B cell (primary cell): Measurements from ENCODE around the gene KRTAP4-7. TPM values are rescaled to one million over a fixed set of nuclear protein-coding genes. Genes with fewer than 3 reads are reported as not detected.

ENCODE experiments used
- ATAC-seq: fragments of 200-7000 bp; cut with Tn5 transposase; one replicate; pipeline ENCODE4 v1.10.0; 2021; ENCODE audit warnings: low read depth, mild to moderate bottlenecking, moderate number of reproducible peaks, moderate library complexity
- CTCF ChIA-PET: fragments of 350-600 bp; sonication (Branson Sonifier 250); formaldehyde crosslinking; loops from one replicate; lab custom pipeline; 2021; ENCODE audit warnings: antibody characterized with exemption, inconsistent platforms; lab: Charles Lee
- POLR2A ChIA-PET: fragments of 350-600 bp; sonication (Branson Sonifier 250); formaldehyde crosslinking; loops from one replicate; lab custom pipeline; 2021; ENCODE audit warnings: antibody characterized with exemption; lab: Charles Lee
- DNase-seq: peaks from one replicate; pipeline ENCODE4 v3.0.0; 2013
- H2AFZ ChIP-seq: 2 replicates; pipeline ENCODE4 v1.6.1; 2012; ENCODE audit warnings: mild to moderate bottlenecking, low read depth, low read length; ENCODE audit not compliant: insufficient read depth, poor library complexity, severe bottlenecking
- H3K27ac ChIP-seq, 2 donors: 1 replicate in 1 of 2; 2 replicates in 1 of 2; pipeline ENCODE4 v1.5.1; 2012 to 2013; ENCODE audit warnings: low read length in 2 of 2, mild to moderate bottlenecking in 2 of 2, moderate library complexity in 1 of 2
- H3K27me3 ChIP-seq, 4 experiments: fragments of 200-600 bp in 1 of 4; sonication (generic) in 1 of 4; replicated peaks in 1 of 4; 1 replicate in 2 of 4; 2 replicates in 2 of 4; pipeline versions ENCODE4 v1.6.1 to v1.7.0; 2013 to 2016; ENCODE audit warnings: low read length in 3 of 4, mild to moderate bottlenecking in 2 of 4, mixed read lengths in 1 of 4, moderate library complexity in 1 of 4; ENCODE audit not compliant: insufficient read depth in 4 of 4, control insufficient read depth in 3 of 4; ENCODE audit errors: control extremely low read depth in 1 of 4
- H3K36me3 ChIP-seq, 2 experiments: replicated peaks in 1 of 2; 1 replicate in 1 of 2; 2 replicates in 1 of 2; pipeline versions ENCODE4 v1.6.1 to v1.7.1; 2013; ENCODE audit warnings: low read length in 1 of 2; ENCODE audit not compliant: insufficient read depth in 2 of 2, control insufficient read depth in 1 of 2; ENCODE audit errors: control extremely low read depth in 1 of 2, extremely low read depth in 1 of 2
- H3K4me1 ChIP-seq, 2 donors: fragments of 200-600 bp in 1 of 2; sonication (generic) in 1 of 2; 1 replicate in 1 of 2; 2 replicates in 1 of 2; pipeline versions ENCODE4 v1.5.1 to v1.6.1; 2013 to 2017; ENCODE audit warnings: low read length in 2 of 2; ENCODE audit not compliant: control insufficient read depth in 2 of 2, insufficient read depth in 2 of 2
- H3K4me2 ChIP-seq: replicated peaks from 2 replicates; pipeline ENCODE3; 2012; ENCODE audit warnings: mild to moderate bottlenecking, low read depth, low read length; ENCODE audit not compliant: poor library complexity, severe bottlenecking
- H3K4me3 ChIP-seq, 5 experiments: fragments of 200-600 bp in 1 of 5; sonication (generic) in 1 of 5; 1 replicate in 3 of 5; 2 replicates in 2 of 5; pipeline versions ENCODE4 v1.5.1 to v1.7.0; 2011 to 2016; ENCODE audit warnings: low read length in 4 of 5, mild to moderate bottlenecking in 4 of 5, low read depth in 2 of 5, control low read depth in 1 of 5, moderate library complexity in 1 of 5; ENCODE audit not compliant: insufficient read depth in 1 of 5; ENCODE audit errors: control extremely low read depth in 1 of 5, extremely low read depth in 1 of 5
- H3K79me2 ChIP-seq: fragments of 200-600 bp; sonication (generic); one replicate; pipeline ENCODE4 v1.6.0; 2016; ENCODE audit warnings: low read length; ENCODE audit not compliant: control insufficient read depth, insufficient read depth
- H3K9ac ChIP-seq: fragments of 200-600 bp; sonication (generic); 2 replicates; pipeline ENCODE4 v1.6.1; 2017; ENCODE audit warnings: mild to moderate bottlenecking, low read length, moderate library complexity
- H3K9me3 ChIP-seq, 3 donors: one replicate each; pipeline versions ENCODE4 v1.6.1 to v1.7.1; 2013; ENCODE audit warnings: low read length in 2 of 3; ENCODE audit not compliant: control insufficient read depth in 2 of 3, insufficient read depth in 1 of 3; ENCODE audit errors: control extremely low read depth in 1 of 3
- H4K20me1 ChIP-seq: 2 replicates; pipeline ENCODE4 v1.6.0; 2012; ENCODE audit warnings: mild to moderate bottlenecking, low read length; ENCODE audit not compliant: insufficient read depth, control insufficient read depth, poor library complexity, severe bottlenecking
- H3K27ac Mint-ChIP-seq: one replicate; pipeline ENCODE4 v1.8.0; 2021; ENCODE audit warnings: mixed read lengths
- H3K27me3 Mint-ChIP-seq: one replicate; pipeline ENCODE4 v1.8.0; 2021; ENCODE audit warnings: mixed read lengths
- H3K4me1 Mint-ChIP-seq: one replicate; pipeline ENCODE4 v1.8.0; 2021; ENCODE audit warnings: mixed read lengths
- H3K4me3 Mint-ChIP-seq: one replicate; pipeline ENCODE4 v1.8.0; 2021; ENCODE audit warnings: mixed read lengths
- H3K9me3 Mint-ChIP-seq: one replicate; pipeline ENCODE4 v1.8.0; 2022; ENCODE audit warnings: mixed read lengths; ENCODE audit not compliant: insufficient read depth
- CTCF ChIP-seq: fragments of 200-600 bp; IDR thresholded peaks from one replicate; pipeline ENCODE4 v1.8.0; 2022; ENCODE audit warnings: antibody characterized with exemption, mild to moderate bottlenecking
- EZH2 ChIP-seq: IDR thresholded peaks from 2 replicates; pipeline ENCODE4 v1.6.1; 2012; ENCODE audit warnings: borderline replicate concordance, low read depth, mild to moderate bottlenecking, moderate library complexity, low read length; ENCODE audit not compliant: insufficient read depth, poor library complexity, severe bottlenecking
- WGBS: methylation state at CpG from one replicate; pipeline ENCODE4 v1.1.5; 2013; ENCODE audit warnings: missing lambda C conversion rate; ENCODE audit not compliant: insufficient coverage; 5-methylcytosine and 5-hydroxymethylcytosine counted together
- intact Hi-C: fragments of 100-400 bp; cut with micrococcal nuclease; formaldehyde crosslinking; loops from one replicate; pipeline ENCODE4 v1.10.0; 2022
- polyA plus RNA-seq: library from polyadenylated mRNA; depleted of rRNA; stranded (reverse); fragments of >200 nt; gene quantifications from 2 replicates; pipeline ENCODE4 v1.2.3, GENCODE V29; 2012
- total RNA-seq, 2 donors: library from RNA; stranded (reverse); fragments of 120-200 nt in 1 of 2; gene quantifications; 1 replicate in 1 of 2; 2 replicates in 1 of 2; pipeline versions ENCODE4 v1.2.3 to v1.2.4, GENCODE V29; 2013 to 2022

The KRTAP4-7 gene
- total and polyA plus RNA-seq, 2 donors (not counting 1 experiment from before 2014, with no cell fraction given) = not detected

GRCh38 chr17:41133880-41134735, 50.2 kb downstream of the KRTAP4-7 start:
- intact Hi-C loops = no loop called here
- Histone ChIP-seq H3K4me3 (no peak overlapping the region), H4K20me1 (no peaks in the 10 kb centered on the region), H3K9ac (no peak overlapping the region), H3K79me2 (no peaks in the 10 kb centered on the region), H3K27ac (no peak overlapping the region), H2AFZ (peak overlapping the region; percentile 8), H3K36me3 (no peaks in the 10 kb centered on the region), H3K27me3 (no peaks in the 10 kb centered on the region), H3K9me3 (peaks cover 0 to 2% (median 1%) of the 10 kb centered on the region in 3 donors), H3K4me2 (peak overlapping the region; percentile 18), H3K4me1 (peaks cover 9 to 15% of the 10 kb centered on the region in 2 donors)
- Mint-ChIP-seq H3K27ac (no peak overlapping the region), H3K27me3 (peaks cover 9% of the 10 kb centered on the region), H3K9me3 (peaks cover 3% of the 10 kb centered on the region), H3K4me3 (no peak overlapping the region), H3K4me1 (peaks cover 5% of the 10 kb centered on the region)
- no peak for TF ChIP-seq CTCF
- no peak for TF ChIP-seq EZH2
- no peak for ATAC-seq
- CTCF ChIA-PET = no interaction called here
- POLR2A ChIA-PET = no interaction called here
- WGBS = no CpG with 5 or more reads among the region's 2 CpGs
- no peak for DNase-seq

Other genes with a start within 250 kb of the KRTAP4-7 start
Only the 30 nearest of the 38 such genes appear.
- not detected in 2 replicates for gene KRT23, start 146.5 kb upstream of the KRTAP4-7 start, total RNA-seq
- 0.06 TPM in 1 of 2 replicates, not detected in the other for gene KRT23, start 146.5 kb upstream of the KRTAP4-7 start, polyA plus RNA-seq
- not detected in 2 replicates for gene KRT39, start 117.2 kb upstream of the KRTAP4-7 start, total RNA-seq
- gene KRT39, start 117.2 kb upstream of the KRTAP4-7 start, polyA plus RNA-seq = not detected in 2 replicates
- not detected in 2 replicates for gene KRT40, start 99.8 kb upstream of the KRTAP4-7 start, total RNA-seq
- gene KRT40, start 99.8 kb upstream of the KRTAP4-7 start, polyA plus RNA-seq = not detected in 2 replicates
- not detected in 2 replicates for gene KRTAP3-3, start 90.0 kb upstream of the KRTAP4-7 start, total RNA-seq
- not detected in 2 replicates for gene KRTAP3-3, start 90.0 kb upstream of the KRTAP4-7 start, polyA plus RNA-seq
- gene KRTAP3-2, start 84.2 kb upstream of the KRTAP4-7 start, total RNA-seq = not detected in 2 replicates
- gene KRTAP3-2, start 84.2 kb upstream of the KRTAP4-7 start, polyA plus RNA-seq = not detected in 2 replicates
- not detected in 2 replicates for gene KRTAP3-1, start 75.0 kb upstream of the KRTAP4-7 start, total RNA-seq
- not detected in 2 replicates for gene KRTAP3-1, start 75.0 kb upstream of the KRTAP4-7 start, polyA plus RNA-seq
- gene KRTAP1-5, start 56.9 kb upstream of the KRTAP4-7 start, total RNA-seq = not detected in 2 replicates
- gene KRTAP1-5, start 56.9 kb upstream of the KRTAP4-7 start, polyA plus RNA-seq = not detected in 2 replicates
- not detected in 2 replicates for gene KRTAP1-4, start 54.0 kb upstream of the KRTAP4-7 start, total RNA-seq
- gene KRTAP1-4, start 54.0 kb upstream of the KRTAP4-7 start, polyA plus RNA-seq = not detected in 2 replicates
- gene KRTAP1-3, start 49.3 kb upstream of the KRTAP4-7 start, total RNA-seq = not detected in 2 replicates
- not detected in 2 replicates for gene KRTAP1-3, start 49.3 kb upstream of the KRTAP4-7 start, polyA plus RNA-seq
- gene KRTAP1-1, start 42.7 kb upstream of the KRTAP4-7 start, total RNA-seq = not detected in 2 replicates
- not detected in 2 replicates for gene KRTAP1-1, start 42.7 kb upstream of the KRTAP4-7 start, polyA plus RNA-seq
- gene KRTAP2-1, start 36.8 kb upstream of the KRTAP4-7 start, total RNA-seq = not detected in 2 replicates
- gene KRTAP2-1, start 36.8 kb upstream of the KRTAP4-7 start, polyA plus RNA-seq = not detected in 2 replicates
- not detected in 2 replicates for gene KRTAP2-2, start 28.9 kb upstream of the KRTAP4-7 start, total RNA-seq
- gene KRTAP2-2, start 28.9 kb upstream of the KRTAP4-7 start, polyA plus RNA-seq = not detected in 2 replicates
- gene KRTAP2-3, start 24.0 kb upstream of the KRTAP4-7 start, total RNA-seq = not detected in 2 replicates
- gene KRTAP2-3, start 24.0 kb upstream of the KRTAP4-7 start, polyA plus RNA-seq = not detected in 2 replicates
- not detected in 2 replicates for gene KRTAP2-4, start 18.3 kb upstream of the KRTAP4-7 start, total RNA-seq
- gene KRTAP2-4, start 18.3 kb upstream of the KRTAP4-7 start, polyA plus RNA-seq = not detected in 2 replicates
- gene KRTAP4-8, start 14.0 kb downstream of the KRTAP4-7 start, total RNA-seq = not detected in 2 replicates
- gene KRTAP4-8, start 14.0 kb downstream of the KRTAP4-7 start, polyA plus RNA-seq = not detected in 2 replicates
- not detected in 2 replicates for gene KRTAP4-16, start 18.1 kb downstream of the KRTAP4-7 start, total RNA-seq
- gene KRTAP4-16, start 18.1 kb downstream of the KRTAP4-7 start, polyA plus RNA-seq = not detected in 2 replicates
- not detected in 2 replicates for gene KRTAP4-9, start 21.2 kb downstream of the KRTAP4-7 start, total RNA-seq
- not detected in 2 replicates for gene KRTAP4-9, start 21.2 kb downstream of the KRTAP4-7 start, polyA plus RNA-seq
- not detected in 2 replicates for gene KRTAP4-11, start 34.2 kb downstream of the KRTAP4-7 start, total RNA-seq
- gene KRTAP4-11, start 34.2 kb downstream of the KRTAP4-7 start, polyA plus RNA-seq = not detected in 2 replicates
- gene KRTAP4-12, start 40.0 kb downstream of the KRTAP4-7 start, total RNA-seq = not detected in 2 replicates
- 0.12 TPM in 1 of 2 replicates, not detected in the other for gene KRTAP4-12, start 40.0 kb downstream of the KRTAP4-7 start, polyA plus RNA-seq
- not detected in 2 replicates for gene KRTAP4-6, start 56.4 kb downstream of the KRTAP4-7 start, total RNA-seq
- not detected in 2 replicates for gene KRTAP4-6, start 56.4 kb downstream of the KRTAP4-7 start, polyA plus RNA-seq
- gene KRTAP4-5, start 65.7 kb downstream of the KRTAP4-7 start, total RNA-seq = not detected in 2 replicates
- not detected in 2 replicates for gene KRTAP4-5, start 65.7 kb downstream of the KRTAP4-7 start, polyA plus RNA-seq
- gene KRTAP4-4, start 76.6 kb downstream of the KRTAP4-7 start, total RNA-seq = not detected in 2 replicates
- not detected in 2 replicates for gene KRTAP4-4, start 76.6 kb downstream of the KRTAP4-7 start, polyA plus RNA-seq
- not detected in 2 replicates for gene KRTAP4-3, start 84.1 kb downstream of the KRTAP4-7 start, total RNA-seq
- not detected in 2 replicates for gene KRTAP4-3, start 84.1 kb downstream of the KRTAP4-7 start, polyA plus RNA-seq
- not detected in 2 replicates for gene KRTAP4-2, start 94.1 kb downstream of the KRTAP4-7 start, total RNA-seq
- not detected in 2 replicates for gene KRTAP4-2, start 94.1 kb downstream of the KRTAP4-7 start, polyA plus RNA-seq
- not detected in 2 replicates for gene KRTAP4-1, start 100.8 kb downstream of the KRTAP4-7 start, total RNA-seq
- gene KRTAP4-1, start 100.8 kb downstream of the KRTAP4-7 start, polyA plus RNA-seq = not detected in 2 replicates
- not detected in 2 replicates for gene KRTAP9-1, start 105.7 kb downstream of the KRTAP4-7 start, total RNA-seq
- not detected in 2 replicates for gene KRTAP9-1, start 105.7 kb downstream of the KRTAP4-7 start, polyA plus RNA-seq
- not detected in 2 replicates for gene KRTAP9-2, start 142.5 kb downstream of the KRTAP4-7 start, total RNA-seq
- not detected in 2 replicates for gene KRTAP9-2, start 142.5 kb downstream of the KRTAP4-7 start, polyA plus RNA-seq
- not detected in 2 replicates for gene KRTAP9-3, start 148.3 kb downstream of the KRTAP4-7 start, total RNA-seq
- gene KRTAP9-3, start 148.3 kb downstream of the KRTAP4-7 start, polyA plus RNA-seq = not detected in 2 replicates
- gene KRTAP9-8, start 153.8 kb downstream of the KRTAP4-7 start, total RNA-seq = not detected in 2 replicates
- not detected in 2 replicates for gene KRTAP9-8, start 153.8 kb downstream of the KRTAP4-7 start, polyA plus RNA-seq
- gene KRTAP9-4, start 165.5 kb downstream of the KRTAP4-7 start, total RNA-seq = not detected in 2 replicates
- gene KRTAP9-4, start 165.5 kb downstream of the KRTAP4-7 start, polyA plus RNA-seq = not detected in 2 replicates